SK-N-MC (cell line): ENCODE results near the gene ZNF331.
"Not testable (repeated sequence)": the region's sequence is repeated elsewhere in the genome, so short reads cannot be mapped to it uniquely, and the experiment has no call there.

Experiments
- DNase-seq: peaks from one replicate; pipeline ENCODE4 v3.0.0-alpha.2; 2011; ENCODE audit warnings: low read depth, low spot score
- H3K27ac ChIP-seq: fragments of 200-600 bp; sonication (generic); 2 replicates; pipeline ENCODE4 v1.5.1; 2016; ENCODE audit warnings: mixed run types
- H3K36me3 ChIP-seq: fragments of 200-600 bp; sonication (generic); 2 replicates; pipeline ENCODE4 v1.6.1; 2017; ENCODE audit warnings: antibody characterized with exemption, low read length, mixed read lengths; ENCODE audit not compliant: insufficient read depth
- H3K4me3 ChIP-seq: fragments of 200-600 bp; sonication (generic); 2 replicates; pipeline ENCODE4 v1.5.1; 2016
- H3K9ac ChIP-seq: fragments of 200-600 bp; sonication (generic); 2 replicates; pipeline ENCODE4 v1.8.0; 2017; ENCODE audit warnings: mixed run types, mixed read lengths; ENCODE audit not compliant: insufficient read length
- H3K9me3 ChIP-seq: fragments of 200-600 bp; sonication (generic); 2 replicates; pipeline ENCODE4 v1.6.1; 2017; ENCODE audit warnings: low read depth, mild to moderate bottlenecking, antibody characterized with exemption, low read length, moderate library complexity, mixed read lengths
- EZH2 ChIP-seq: fragments of 200-600 bp; sonication (generic); IDR thresholded peaks from one replicate; pipeline ENCODE4 v1.6.1; 2017; ENCODE audit warnings: antibody characterized with exemption
- FOXP2 ChIP-seq: optimal IDR thresholded peaks from 2 replicates; pipeline ENCODE3; 2011; ENCODE audit warnings: mild to moderate bottlenecking, moderate library complexity; ENCODE audit not compliant: insufficient read depth; ENCODE audit errors: extremely low read length, control extremely low read depth
- POLR2AphosphoS5 ChIP-seq: IDR thresholded peaks from 2 replicates; pipeline ENCODE4 v1.6.1; 2012; ENCODE audit warnings: mild to moderate bottlenecking, low read depth, low read length, borderline replicate concordance

The ZNF331 gene

GRCh38 chr19:53507523-53508442, 30.2 kb upstream of the ZNF331 start:
- no peak overlapping the region for H3K4me3 ChIP-seq
- no peak overlapping the region for H3K27ac ChIP-seq
- H3K36me3 ChIP-seq = no peaks in the 10 kb centered on the region
- no peak for DNase-seq
- H3K9me3 ChIP-seq = no peaks in the 10 kb centered on the region
- TF ChIP-seq EZH2 (no peak), POLR2AphosphoS5 (no peak), FOXP2 (no peak)
- H3K9ac ChIP-seq = no peak overlapping the region

DNA sequence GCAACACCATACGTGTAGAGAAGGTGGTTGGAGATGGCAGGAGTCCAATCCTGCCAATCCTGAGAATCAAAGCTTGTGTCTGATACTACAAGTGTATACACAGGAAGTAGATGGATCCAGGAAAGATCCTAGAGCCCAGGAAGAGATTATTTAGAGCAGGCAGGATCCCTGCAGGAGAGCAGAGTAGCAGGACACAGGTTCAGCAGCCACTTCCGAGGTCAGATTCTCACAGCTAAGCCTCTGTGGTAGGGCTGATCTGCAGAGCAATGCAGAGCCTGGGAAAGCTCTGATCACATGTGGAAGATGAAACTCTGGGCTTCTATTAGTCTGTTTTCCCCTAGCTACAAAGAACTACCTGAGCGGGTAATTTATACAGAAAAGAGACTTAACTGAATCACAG, 28.5 kb upstream of the ZNF331 start:
- no peaks in the 10 kb centered on the region for H3K9me3 ChIP-seq
- TF ChIP-seq POLR2AphosphoS5 (no peak), EZH2 (no peak), FOXP2 (no peak)
- no peak overlapping the region for H3K27ac ChIP-seq
- no peaks in the 10 kb centered on the region for H3K36me3 ChIP-seq
- H3K4me3 ChIP-seq = no peak overlapping the region
- no peak overlapping the region for H3K9ac ChIP-seq
- no peak for DNase-seq

GRCh38 chr19:53509845-53510244, 28.1 kb upstream of the ZNF331 start:
- Histone ChIP-seq H3K4me3 (no peak overlapping the region), H3K9me3 (no peaks in the 10 kb centered on the region), H3K9ac (no peak overlapping the region), H3K27ac (no peak overlapping the region), H3K36me3 (no peaks in the 10 kb centered on the region)
- no peak for DNase-seq
- TF ChIP-seq EZH2 = no peak
- TF ChIP-seq FOXP2 = no peak
- TF ChIP-seq POLR2AphosphoS5 = no peak

DNA sequence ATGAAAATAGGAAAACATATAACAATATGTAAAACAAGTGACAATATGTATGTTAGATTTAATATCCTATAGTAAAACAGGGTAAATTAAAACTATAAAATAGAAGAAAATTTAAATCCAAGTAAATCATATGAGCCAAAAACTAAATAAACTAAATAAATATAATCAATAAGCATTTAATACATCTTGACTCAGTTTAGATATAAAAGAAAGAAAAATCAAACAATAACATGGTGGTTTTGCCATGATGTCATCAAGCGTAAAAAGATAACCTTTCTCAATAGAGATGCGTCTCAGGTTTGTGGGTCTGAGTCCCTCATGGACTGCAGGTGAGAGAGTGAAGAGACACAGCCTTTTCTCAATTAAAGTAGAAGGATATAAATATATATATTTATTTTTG, 26.6 kb upstream of the ZNF331 start:
- H3K4me3 ChIP-seq = no peak overlapping the region
- TF ChIP-seq EZH2 = no peak
- TF ChIP-seq FOXP2 = no peak
- no peak for TF ChIP-seq POLR2AphosphoS5
- no peak for DNase-seq
- no peaks in the 10 kb centered on the region for H3K36me3 ChIP-seq
- no peaks in the 10 kb centered on the region for H3K9me3 ChIP-seq
- no peak overlapping the region for H3K27ac ChIP-seq
- H3K9ac ChIP-seq = no peak overlapping the region

DNA sequence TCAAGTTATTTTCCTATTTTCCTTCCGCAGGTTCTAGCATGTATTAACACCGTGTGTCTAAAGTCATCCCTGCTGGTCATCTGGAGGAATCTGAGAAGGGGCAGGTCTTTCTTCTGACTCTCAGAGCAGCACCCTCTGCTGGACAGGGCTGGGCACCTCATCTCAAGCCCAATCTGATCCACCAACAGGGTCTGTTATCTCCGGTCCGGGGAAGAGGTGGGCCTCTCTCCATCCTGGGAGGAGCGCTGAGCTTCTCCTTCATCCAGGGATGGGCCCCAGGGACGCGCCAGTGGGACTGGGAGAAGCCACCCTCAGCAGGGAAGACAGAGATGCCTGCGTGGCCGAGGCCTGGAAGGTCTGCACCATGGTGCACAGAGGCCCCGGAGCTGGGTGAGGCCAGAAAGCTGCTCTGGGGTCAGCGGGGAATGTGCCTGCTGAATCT, 26.0 kb upstream of the ZNF331 start:
- Histone ChIP-seq H3K36me3 (no peaks in the 10 kb centered on the region), H3K27ac (no peak overlapping the region), H3K9me3 (no peaks in the 10 kb centered on the region), H3K9ac (no peak overlapping the region), H3K4me3 (no peak overlapping the region)
- no peak for DNase-seq
- TF ChIP-seq FOXP2 (no peak), POLR2AphosphoS5 (no peak), EZH2 (no peak)

- not testable (repeated sequence) for DNase-seq, H3K9ac ChIP-seq, H3K9me3 ChIP-seq, H3K36me3 ChIP-seq, H3K4me3 ChIP-seq, H3K27ac ChIP-seq
These were observed 22.9 kb upstream of the ZNF331 start for GRCh38 chr19:53515047-53515446.

DNA sequence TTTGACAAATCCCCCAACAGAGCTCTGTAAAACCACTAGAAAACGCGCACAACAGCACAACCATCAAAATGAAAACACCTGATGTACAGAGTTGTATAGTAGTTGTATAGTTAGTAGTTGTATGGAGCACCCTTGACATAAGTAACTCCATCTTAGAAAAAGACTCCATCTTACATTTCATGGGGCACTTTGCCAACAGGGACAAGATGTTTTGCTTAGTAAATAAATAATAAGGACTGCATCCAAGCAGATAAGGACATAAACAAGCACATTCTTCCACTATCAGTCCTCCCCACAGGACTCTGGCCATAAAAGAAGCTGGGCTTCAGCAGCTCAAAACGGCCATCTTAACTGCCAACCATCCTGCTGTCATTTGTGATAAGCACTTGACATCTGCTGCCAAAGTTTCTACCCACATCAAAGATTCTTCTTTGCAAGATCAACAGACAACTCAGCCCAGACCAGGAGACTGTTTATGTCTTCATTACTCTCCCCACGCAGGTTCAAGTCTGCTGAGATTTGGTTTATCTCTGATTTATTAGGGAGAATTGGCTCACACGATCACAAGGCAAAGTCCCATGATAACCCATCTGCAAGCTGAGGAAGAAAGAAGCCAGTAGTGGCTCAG, 20.7 kb upstream of the ZNF331 start:
- no peak overlapping the region for H3K27ac ChIP-seq
- TF ChIP-seq FOXP2 (no peak), POLR2AphosphoS5 (no peak), EZH2 (no peak)
- no peak for DNase-seq
- no peak overlapping the region for H3K4me3 ChIP-seq
- no peaks in the 10 kb centered on the region for H3K36me3 ChIP-seq
- no peaks in the 10 kb centered on the region for H3K9me3 ChIP-seq
- no peak overlapping the region for H3K9ac ChIP-seq

- Histone ChIP-seq H3K9me3 (no peaks in the 10 kb centered on the region), H3K27ac (no peak overlapping the region), H3K36me3 (no peaks in the 10 kb centered on the region), H3K9ac (no peak overlapping the region), H3K4me3 (no peak overlapping the region)
- no peak for DNase-seq
- TF ChIP-seq FOXP2 (no peak), POLR2AphosphoS5 (no peak), EZH2 (no peak)
These were observed 19.8 kb upstream of the ZNF331 start for GRCh38 chr19:53518121-53518520.
